HG03039 (cell line): ENCODE results near the gene SDK1.
"Not testable (repeated sequence)": the region's sequence is repeated elsewhere in the genome, so short reads cannot be mapped to it uniquely, and the experiment has no call there.

ENCODE experiments used
- ATAC-seq: cut with Tn5 transposase; IDR thresholded peaks from one replicate; pipeline ENCODE4 v1.9.1; 2021; ENCODE audit warnings: mild to moderate bottlenecking, moderate library complexity; ENCODE audit not compliant: unreplicated experiment

The SDK1 gene

DNA sequence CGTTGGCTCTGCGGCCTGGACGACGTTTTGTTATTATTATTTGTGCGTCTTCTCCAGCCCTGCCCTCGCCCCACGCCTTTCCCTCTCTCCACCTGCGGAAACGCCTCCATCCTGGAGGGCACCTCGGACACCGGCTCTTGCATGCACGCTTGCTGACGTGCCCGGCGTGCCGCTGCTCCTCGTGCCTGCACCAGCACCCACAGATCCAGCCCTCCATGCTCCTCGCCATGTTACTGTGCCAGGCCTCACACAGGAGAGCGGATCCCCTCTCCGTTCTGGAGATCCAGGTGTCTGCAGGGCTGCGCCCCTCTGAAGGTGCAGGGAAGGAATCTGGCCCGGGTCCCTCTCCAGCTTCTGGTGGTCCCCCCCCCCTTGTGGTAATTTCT, 1007.1 kb downstream of the SDK1 start:
- no peak for ATAC-seq

DNA sequence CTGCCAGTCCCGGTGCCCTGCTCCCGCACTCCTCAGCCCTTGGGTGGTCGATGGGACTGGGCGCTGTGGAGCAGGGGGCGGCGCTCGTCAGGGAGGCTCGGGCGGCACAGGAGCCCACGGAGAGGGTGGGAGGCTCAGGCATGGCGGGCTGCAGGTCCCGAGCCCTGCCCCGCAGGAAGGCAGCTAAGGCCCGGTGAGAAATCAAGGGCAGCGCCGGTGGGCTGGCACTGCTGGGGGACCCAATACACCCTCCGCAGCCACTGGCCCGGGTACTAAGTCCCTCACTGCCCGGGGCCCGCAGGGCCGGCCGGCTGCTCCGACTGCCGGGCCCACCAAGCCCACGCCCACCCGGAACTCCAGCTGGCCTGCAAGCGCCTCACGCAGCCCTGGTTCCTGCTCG, 1012.9 kb downstream of the SDK1 start:
- ATAC-seq = not testable (repeated sequence)

DNA sequence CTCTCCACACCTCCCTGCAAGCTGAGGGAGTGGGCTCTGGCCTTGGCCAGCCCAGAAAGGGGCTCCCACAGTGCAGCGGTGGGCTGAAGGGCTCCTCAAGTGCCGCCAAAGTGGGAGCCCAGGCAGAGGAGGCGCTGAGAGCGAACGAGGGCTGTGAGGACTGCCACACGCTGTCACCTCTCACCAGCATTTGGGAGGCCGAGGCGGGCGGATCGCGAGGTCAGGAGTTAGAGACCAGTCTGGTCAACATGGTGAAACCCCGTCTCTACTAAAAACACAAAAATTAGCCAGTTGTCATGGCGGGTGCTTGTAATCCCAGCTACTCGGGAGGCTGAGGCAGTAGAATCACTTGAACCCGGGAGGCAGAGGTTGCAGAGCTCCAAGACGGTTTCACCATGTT, 1013.3 kb downstream of the SDK1 start:
- not testable (repeated sequence) for ATAC-seq
